Activated CD4-positive, alpha-beta T cell treated with anti-CD3 and anti-CD28 coated beads, Interleukin-2, amount 10 ng/mL, durations not matched to agents 7 days and 5 days (primary cell): ENCODE results near the gene CTNNA3. TPM values are rescaled to one million over a fixed set of nuclear protein-coding genes. Genes with fewer than 3 reads are reported as not detected.

Source experiments
- CTCF ChIA-PET: fragments of 350-600 bp; sonication (Branson Sonifier 250); formaldehyde crosslinking; loops from one replicate; lab custom pipeline; 2021; ENCODE audit warnings: antibody characterized with exemption; lab: Charles Lee
- POLR2A ChIA-PET: fragments of 350-600 bp; sonication (Branson Sonifier 250); formaldehyde crosslinking; loops from one replicate; lab custom pipeline; 2021; ENCODE audit warnings: antibody characterized with exemption; lab: Charles Lee
- DNase-seq: peaks from one replicate; pipeline ENCODE4 v3.0.0-alpha.2; 2020
- H3K27ac Mint-ChIP-seq: one replicate; pipeline ENCODE4 v1.8.0; 2021; ENCODE audit warnings: mild to moderate bottlenecking, moderate library complexity, mixed read lengths
- H3K27me3 Mint-ChIP-seq: one replicate; pipeline ENCODE4 v1.8.0; 2021; ENCODE audit warnings: mixed read lengths
- H3K36me3 Mint-ChIP-seq: one replicate; pipeline ENCODE4 v1.8.0; 2021; ENCODE audit warnings: low read depth, mixed read lengths
- H3K4me1 Mint-ChIP-seq: one replicate; pipeline ENCODE4 v1.8.0; 2021; ENCODE audit warnings: mixed read lengths
- H3K4me3 Mint-ChIP-seq: one replicate; pipeline ENCODE4 v1.8.0; 2021; ENCODE audit warnings: mild to moderate bottlenecking, moderate library complexity, mixed read lengths
- H3K9me3 Mint-ChIP-seq: one replicate; pipeline ENCODE4 v1.8.0; 2021; ENCODE audit warnings: mixed read lengths
- total RNA-seq, 2 experiments: library from RNA; stranded (reverse); gene quantifications; one replicate each; pipeline ENCODE4 v1.2.3, GENCODE V29; 2021

CTNNA3 gene
- total RNA-seq, 2 experiments from 2014 or later, result 0.57 to 0.58 TPM

DNA sequence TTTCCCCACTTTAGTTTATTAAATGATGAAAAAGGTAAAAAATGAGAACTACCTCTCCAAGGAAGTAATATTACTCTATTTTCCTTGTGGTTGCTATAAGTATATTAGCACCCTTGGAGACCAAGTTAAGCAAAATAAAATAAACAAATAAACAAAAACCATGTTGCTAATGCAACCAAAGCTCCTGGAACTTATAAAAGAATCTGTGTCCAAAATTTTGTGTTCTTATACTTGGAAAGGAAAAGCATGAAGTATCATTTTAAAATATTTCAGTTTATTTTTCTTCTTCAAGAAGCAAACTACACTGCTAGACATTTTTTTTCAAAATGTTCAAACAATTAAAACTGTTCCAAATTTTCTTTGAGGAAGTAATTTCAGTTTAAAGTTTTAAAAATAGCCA is 1212.0 kb downstream of the CTNNA3 start:
- CTCF ChIA-PET, result no interaction called here
- POLR2A ChIA-PET, result no interaction called here
- Mint-ChIP-seq H3K27me3 (no peaks in the 10 kb centered on the region), H3K9me3 (peaks cover 2% of the 10 kb centered on the region), H3K4me1 (no peaks in the 10 kb centered on the region), H3K27ac (no peak overlapping the region), H3K36me3 (no peaks in the 10 kb centered on the region), H3K4me3 (no peak overlapping the region)
- DNase-seq, result no peak

- Mint-ChIP-seq H3K4me1 (no peaks in the 10 kb centered on the region), H3K27me3 (no peaks in the 10 kb centered on the region), H3K36me3 (no peaks in the 10 kb centered on the region), H3K27ac (no peak overlapping the region), H3K4me3 (no peak overlapping the region), H3K9me3 (peaks cover 2% of the 10 kb centered on the region)
- no peak for DNase-seq
- ChIA-PET CTCF (no interaction called here), POLR2A (no interaction called here)
These were observed 1223.8 kb downstream of the CTNNA3 start for GRCh38 chr10:66472156-66472555.

DNA sequence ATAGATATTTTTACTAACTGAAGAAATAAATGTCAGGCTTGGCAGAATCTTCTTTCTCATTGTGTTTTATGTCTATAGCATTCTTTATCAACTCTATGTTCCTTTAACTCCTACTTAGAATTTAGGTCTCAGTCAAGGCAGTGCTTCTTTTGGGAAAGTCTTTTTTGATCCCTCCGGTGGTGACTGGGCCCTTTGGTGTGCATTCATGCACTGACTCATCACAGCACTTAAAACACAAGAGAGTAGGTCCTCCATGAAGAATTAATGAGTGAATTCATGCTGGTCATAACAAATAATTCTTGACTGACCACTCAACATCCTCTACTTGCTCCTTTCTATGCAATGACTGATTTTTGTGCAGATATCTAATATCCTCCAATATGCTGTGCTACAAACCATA is 1229.0 kb downstream of the CTNNA3 start:
- no peaks in the 10 kb centered on the region for H3K36me3 Mint-ChIP-seq
- DNase-seq, result no peak
- no peak overlapping the region for H3K4me3 Mint-ChIP-seq
- POLR2A ChIA-PET, result no interaction called here
- peaks cover 3% of the 10 kb centered on the region for H3K9me3 Mint-ChIP-seq
- no peaks in the 10 kb centered on the region for H3K4me1 Mint-ChIP-seq
- CTCF ChIA-PET, result no interaction called here
- H3K27ac Mint-ChIP-seq, result no peak overlapping the region
- no peaks in the 10 kb centered on the region for H3K27me3 Mint-ChIP-seq

- no peaks in the 10 kb centered on the region for H3K36me3 Mint-ChIP-seq
- no peak overlapping the region for H3K4me3 Mint-ChIP-seq
- no peaks in the 10 kb centered on the region for H3K4me1 Mint-ChIP-seq
- peaks cover 3% of the 10 kb centered on the region for H3K9me3 Mint-ChIP-seq
- H3K27me3 Mint-ChIP-seq, result no peaks in the 10 kb centered on the region
- no peak for DNase-seq
- H3K27ac Mint-ChIP-seq, result no peak overlapping the region
- CTCF ChIA-PET, result no interaction called here
- POLR2A ChIA-PET, result no interaction called here
These were observed 1229.4 kb downstream of the CTNNA3 start for GRCh38 chr10:66466622-66467021.

DNA sequence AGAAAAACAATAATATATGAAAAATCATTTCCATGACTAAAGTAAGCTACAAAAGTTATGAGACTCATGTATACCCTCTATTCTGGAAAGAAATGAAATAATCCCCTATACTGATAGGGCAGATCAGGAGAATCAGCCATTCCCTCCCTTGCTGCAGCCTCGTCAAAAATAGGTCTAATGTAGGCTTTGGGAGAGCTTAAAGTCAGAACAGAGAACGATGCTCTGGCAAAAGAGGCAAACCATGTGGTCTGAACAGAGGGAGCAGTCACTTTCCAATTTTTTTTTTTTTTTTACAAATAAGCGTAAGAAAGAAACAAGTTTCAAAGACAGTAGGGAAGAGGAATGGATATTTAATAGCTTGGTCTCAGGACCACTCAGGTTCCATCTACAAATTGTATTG is 1232.4 kb downstream of the CTNNA3 start:
- no peaks in the 10 kb centered on the region for H3K36me3 Mint-ChIP-seq
- H3K27ac Mint-ChIP-seq, result no peak overlapping the region
- DNase-seq, result no peak
- no peaks in the 10 kb centered on the region for H3K4me1 Mint-ChIP-seq
- CTCF ChIA-PET, result no interaction called here
- H3K27me3 Mint-ChIP-seq, result no peaks in the 10 kb centered on the region
- H3K4me3 Mint-ChIP-seq, result no peak overlapping the region
- peaks cover 3% of the 10 kb centered on the region for H3K9me3 Mint-ChIP-seq
- POLR2A ChIA-PET, result no interaction called here

DNA sequence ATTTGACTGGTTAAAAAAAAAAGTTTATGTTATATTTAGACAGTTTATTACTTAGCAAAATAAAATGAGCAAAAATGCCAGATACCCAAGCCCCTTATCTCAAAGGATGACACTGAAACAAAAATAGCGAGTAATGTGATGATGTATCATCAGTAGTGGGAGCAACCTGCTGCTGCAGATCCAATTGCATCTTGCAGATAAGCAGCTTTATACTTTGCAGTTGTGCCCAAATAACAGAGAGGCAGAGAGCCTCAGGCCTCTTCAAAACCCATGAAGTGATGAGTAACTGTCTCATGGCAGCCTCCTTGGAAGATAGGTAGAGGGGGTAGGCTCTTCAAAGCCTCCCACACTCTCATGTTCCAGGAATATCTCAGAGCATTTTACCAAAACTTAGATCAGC is 1238.4 kb downstream of the CTNNA3 start:
- H3K27me3 Mint-ChIP-seq, result no peaks in the 10 kb centered on the region
- no peaks in the 10 kb centered on the region for H3K36me3 Mint-ChIP-seq
- no peak for DNase-seq
- POLR2A ChIA-PET, result no interaction called here
- CTCF ChIA-PET, result no interaction called here
- H3K27ac Mint-ChIP-seq, result no peak overlapping the region
- no peaks in the 10 kb centered on the region for H3K9me3 Mint-ChIP-seq
- H3K4me1 Mint-ChIP-seq, result no peaks in the 10 kb centered on the region
- no peak overlapping the region for H3K4me3 Mint-ChIP-seq

- no peaks in the 10 kb centered on the region for H3K9me3 Mint-ChIP-seq
- H3K27ac Mint-ChIP-seq, result no peak overlapping the region
- H3K27me3 Mint-ChIP-seq, result no peaks in the 10 kb centered on the region
- H3K4me1 Mint-ChIP-seq, result no peaks in the 10 kb centered on the region
- H3K36me3 Mint-ChIP-seq, result no peaks in the 10 kb centered on the region
- ChIA-PET POLR2A (no interaction called here), CTCF (no interaction called here)
- no peak overlapping the region for H3K4me3 Mint-ChIP-seq
- no peak for DNase-seq
These were observed 1240.7 kb downstream of the CTNNA3 start for GRCh38 chr10:66455304-66455703.

- POLR2A ChIA-PET, result no interaction called here
- Mint-ChIP-seq H3K27ac (no peak overlapping the region), H3K36me3 (no peaks in the 10 kb centered on the region), H3K9me3 (peaks cover 16% of the 10 kb centered on the region), H3K4me3 (no peak overlapping the region), H3K27me3 (no peaks in the 10 kb centered on the region), H3K4me1 (no peaks in the 10 kb centered on the region)
- no peak for DNase-seq
- CTCF ChIA-PET, result no interaction called here
These were observed 1255.4 kb downstream of the CTNNA3 start for GRCh38 chr10:66440568-66440967.

- H3K9me3 Mint-ChIP-seq, result peaks cover 6% of the 10 kb centered on the region
- no peaks in the 10 kb centered on the region for H3K36me3 Mint-ChIP-seq
These were observed 1281.1 kb downstream of the CTNNA3 start for GRCh38 chr10:66414943-66415342.

GRCh38 chr10:66405566-66405965 is 1290.4 kb downstream of the CTNNA3 start:
- POLR2A ChIA-PET, result no interaction called here
- peaks cover 4% of the 10 kb centered on the region for H3K9me3 Mint-ChIP-seq
- no peak overlapping the region for H3K27ac Mint-ChIP-seq
- no peak overlapping the region for H3K4me3 Mint-ChIP-seq
- H3K27me3 Mint-ChIP-seq, result no peaks in the 10 kb centered on the region
- no peaks in the 10 kb centered on the region for H3K4me1 Mint-ChIP-seq
- H3K36me3 Mint-ChIP-seq, result no peaks in the 10 kb centered on the region
- CTCF ChIA-PET, result no interaction called here
- no peak for DNase-seq

More at GRCh38 chr10:66414943-66415342, 1281.1 kb downstream of the CTNNA3 start:
- H3K27ac Mint-ChIP-seq, result no peak overlapping the region
- H3K4me1 Mint-ChIP-seq, result no peaks in the 10 kb centered on the region
- no peak overlapping the region for H3K4me3 Mint-ChIP-seq
- no peaks in the 10 kb centered on the region for H3K27me3 Mint-ChIP-seq
- ChIA-PET POLR2A (no interaction called here), CTCF (no interaction called here)
- DNase-seq, result no peak

GRCh38 chr10:66398669-66399068 is 1297.3 kb downstream of the CTNNA3 start:
- Mint-ChIP-seq H3K4me1 (no peaks in the 10 kb centered on the region), H3K4me3 (no peak overlapping the region), H3K36me3 (no peaks in the 10 kb centered on the region), H3K9me3 (peaks cover 2% of the 10 kb centered on the region), H3K27ac (no peak overlapping the region), H3K27me3 (no peaks in the 10 kb centered on the region)
- DNase-seq, result no peak
- POLR2A ChIA-PET, result no interaction called here
- CTCF ChIA-PET, result no interaction called here

DNA sequence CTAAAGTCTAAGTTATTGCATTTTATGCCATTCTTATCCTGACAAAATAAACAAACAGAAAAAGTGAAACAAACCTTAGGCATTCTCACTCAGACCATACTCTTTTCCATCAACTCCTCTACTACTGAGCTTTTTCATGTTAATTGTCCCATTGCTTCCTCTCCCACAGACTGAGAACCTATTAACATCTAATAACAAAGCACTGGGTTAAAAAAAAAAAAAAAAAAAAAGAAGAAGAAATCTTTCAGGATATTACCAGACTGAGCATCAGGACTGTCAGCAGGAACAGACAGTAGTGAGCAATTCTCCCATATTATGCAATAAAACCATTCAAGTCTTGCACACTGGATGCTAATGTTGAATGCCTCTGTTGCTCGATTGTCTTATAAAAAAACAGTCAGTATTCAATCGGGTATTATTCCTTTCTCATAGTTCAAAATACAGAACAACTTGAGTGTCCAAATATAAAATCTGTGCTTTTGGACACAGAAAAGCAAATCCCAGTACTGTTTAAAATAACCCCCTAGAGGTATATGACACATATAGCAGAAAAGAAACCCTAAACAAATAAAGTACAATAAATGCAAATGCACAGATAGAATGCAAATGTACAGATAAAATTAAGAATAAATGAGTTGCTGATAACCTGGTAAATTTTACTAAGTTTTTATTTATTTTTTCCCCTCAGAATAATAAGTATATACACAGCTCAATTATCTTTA is 1301.5 kb downstream of the CTNNA3 start:
- Mint-ChIP-seq H3K36me3 (no peaks in the 10 kb centered on the region), H3K27ac (no peak overlapping the region), H3K27me3 (no peaks in the 10 kb centered on the region), H3K4me1 (no peaks in the 10 kb centered on the region), H3K9me3 (peaks cover 2% of the 10 kb centered on the region), H3K4me3 (no peak overlapping the region)
- ChIA-PET CTCF (no interaction called here), POLR2A (no interaction called here)
- no peak for DNase-seq

GRCh38 chr10:66390926-66391325 is 1305.1 kb downstream of the CTNNA3 start:
- no peaks in the 10 kb centered on the region for H3K27me3 Mint-ChIP-seq
- POLR2A ChIA-PET, result no interaction called here
- H3K36me3 Mint-ChIP-seq, result no peaks in the 10 kb centered on the region
- H3K27ac Mint-ChIP-seq, result no peak overlapping the region
- H3K9me3 Mint-ChIP-seq, result peaks cover 2% of the 10 kb centered on the region
- CTCF ChIA-PET, result no interaction called here
- no peak overlapping the region for H3K4me3 Mint-ChIP-seq
- no peak for DNase-seq
- H3K4me1 Mint-ChIP-seq, result no peaks in the 10 kb centered on the region

DNA sequence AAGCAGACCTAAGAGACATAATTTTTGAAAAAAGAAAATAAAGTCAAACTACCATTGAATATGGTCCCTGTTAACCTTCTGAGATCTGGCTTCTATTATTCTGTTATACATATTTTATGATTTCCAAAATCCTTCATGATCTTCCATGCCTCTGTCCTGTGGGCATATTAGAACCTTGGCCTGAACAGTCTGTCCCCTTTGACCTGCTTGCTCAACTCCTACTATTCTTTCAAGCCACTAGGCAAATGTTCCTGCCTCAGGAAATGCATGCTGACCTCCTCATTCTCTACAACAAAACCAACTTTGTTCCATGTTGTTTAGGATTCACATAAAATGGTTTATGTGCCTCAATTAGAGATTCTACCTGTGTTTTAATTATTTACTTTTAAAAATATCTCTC is 1315.0 kb downstream of the CTNNA3 start:
- H3K36me3 Mint-ChIP-seq, result no peaks in the 10 kb centered on the region
- no peak overlapping the region for H3K27ac Mint-ChIP-seq
- DNase-seq, result no peak
- peaks cover 2% of the 10 kb centered on the region for H3K9me3 Mint-ChIP-seq
- ChIA-PET POLR2A (no interaction called here), CTCF (no interaction called here)
- no peaks in the 10 kb centered on the region for H3K27me3 Mint-ChIP-seq
- no peak overlapping the region for H3K4me3 Mint-ChIP-seq
- H3K4me1 Mint-ChIP-seq, result no peaks in the 10 kb centered on the region
